Stimulated activated CD8-positive, alpha-beta memory T cell treated with anti-CD3 and anti-CD28 coated beads, Interleukin-2, amount 100 ng/mL, for 1 hour (primary cell): Measurements from ENCODE around the gene ZBTB21.

ENCODE experiments used
- DNase-seq, 2 donors: peaks; one replicate each; pipeline ENCODE4 v3.0.0-alpha.2; 2020; ENCODE audit warnings: low read depth in 2 of 2

ZBTB21 gene

DNA sequence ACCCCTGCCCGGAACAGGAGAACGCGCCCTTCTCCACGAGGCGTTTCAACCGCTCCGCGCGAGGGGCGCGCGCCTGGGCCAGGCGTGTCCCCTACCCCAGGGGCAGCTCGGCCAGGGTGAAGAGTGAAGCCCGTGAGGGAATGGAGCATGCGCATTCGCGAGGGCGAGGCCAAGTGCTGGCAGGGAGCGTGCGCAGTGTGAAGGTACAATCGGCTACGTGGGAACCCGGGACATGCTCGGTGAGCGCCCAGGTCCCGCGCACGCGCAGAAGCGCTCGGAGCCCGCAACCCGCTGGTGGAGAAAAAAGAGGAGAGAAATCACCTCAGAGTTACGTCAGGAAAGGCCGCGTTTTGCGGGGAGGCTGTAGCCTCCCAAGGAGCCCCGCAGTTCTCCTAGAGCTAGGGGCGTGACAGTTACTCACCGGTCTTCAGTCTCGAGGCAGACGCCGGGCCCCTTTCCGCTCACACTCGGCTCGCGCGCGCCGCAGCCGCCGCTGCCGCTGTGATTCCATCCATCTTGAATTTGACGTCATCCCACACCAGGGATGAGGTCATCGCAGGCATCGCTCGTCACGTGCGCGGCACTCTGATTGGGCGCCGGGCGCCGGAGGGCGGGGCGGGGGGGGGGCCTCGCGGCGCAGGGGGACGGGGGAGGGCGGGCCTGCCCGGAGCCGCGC lies at the start of gene ZBTB21:
TSS of gene ZBTB21 (minus strand) at position 530 of the 676 bp plus-strand sequence. CDS start 16,265 bp downstream, outside the sequence.
- peak; percentile 97 for DNase-seq

DNA sequence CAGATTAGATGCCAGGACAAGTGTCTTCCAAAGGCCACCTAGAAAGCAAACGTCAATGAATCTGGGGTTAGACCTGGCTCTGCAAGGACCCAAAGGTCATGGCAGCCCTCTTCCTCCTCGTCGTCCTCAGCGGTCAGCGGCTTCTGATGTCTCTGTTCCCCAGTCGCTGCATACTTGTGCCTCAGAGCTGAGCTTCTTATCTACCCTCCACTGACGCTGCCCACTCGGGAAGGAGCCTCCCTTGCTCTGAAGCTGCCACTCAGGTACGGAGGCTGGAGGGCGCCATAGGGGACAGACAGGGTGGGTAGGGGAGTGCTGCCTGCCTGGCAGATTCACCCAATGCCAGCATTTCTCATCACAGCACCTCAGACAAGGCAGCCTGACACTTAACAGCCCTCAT lies 49.6 kb upstream of the ZBTB21 start:
- DNase-seq, result no peak

DNA sequence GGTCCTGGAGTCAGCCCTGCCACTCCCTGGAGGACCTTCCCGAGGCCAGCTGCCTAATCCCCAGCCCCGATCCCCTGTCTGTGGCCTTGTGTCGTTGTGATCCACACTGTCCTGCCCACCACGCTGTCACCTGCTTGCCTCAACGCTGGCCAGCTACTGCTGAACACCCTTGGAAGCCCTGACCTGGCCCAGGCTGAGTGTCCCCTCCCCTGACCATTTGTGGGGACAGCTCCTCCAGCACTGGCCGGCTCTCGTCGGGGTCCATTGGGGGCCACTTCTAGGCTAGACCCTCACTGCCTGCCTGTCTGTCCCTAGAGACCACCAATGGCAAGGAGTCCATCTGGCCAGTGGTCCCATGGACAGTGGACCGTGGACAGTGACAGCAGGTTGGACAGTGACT lies 49.0 kb upstream of the ZBTB21 start:
- no peak for DNase-seq

DNA sequence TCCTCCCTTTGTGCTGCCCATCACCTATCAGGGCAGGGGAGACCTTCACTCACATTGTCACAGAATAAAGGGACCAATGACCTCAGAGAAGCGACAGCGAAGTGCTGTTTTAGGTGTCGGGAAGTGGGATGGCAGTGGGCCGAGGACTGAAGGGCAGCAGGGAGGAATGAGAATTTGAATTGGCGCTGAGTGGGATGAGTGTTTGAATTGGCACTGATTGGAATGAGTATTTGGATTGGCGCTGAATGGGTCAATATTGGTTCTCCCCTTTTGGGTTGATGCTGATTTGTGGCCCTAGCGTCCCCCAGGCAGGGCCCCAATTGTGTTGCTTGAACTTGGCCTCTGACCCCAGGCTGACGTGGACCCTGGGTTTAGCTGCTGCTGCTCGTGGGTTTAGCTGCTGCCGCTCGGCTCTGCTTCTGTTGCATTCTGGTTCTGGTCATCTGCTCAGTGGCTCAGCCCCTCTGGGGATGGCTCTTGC lies 48.5 kb upstream of the ZBTB21 start:
- no peak for DNase-seq

DNA sequence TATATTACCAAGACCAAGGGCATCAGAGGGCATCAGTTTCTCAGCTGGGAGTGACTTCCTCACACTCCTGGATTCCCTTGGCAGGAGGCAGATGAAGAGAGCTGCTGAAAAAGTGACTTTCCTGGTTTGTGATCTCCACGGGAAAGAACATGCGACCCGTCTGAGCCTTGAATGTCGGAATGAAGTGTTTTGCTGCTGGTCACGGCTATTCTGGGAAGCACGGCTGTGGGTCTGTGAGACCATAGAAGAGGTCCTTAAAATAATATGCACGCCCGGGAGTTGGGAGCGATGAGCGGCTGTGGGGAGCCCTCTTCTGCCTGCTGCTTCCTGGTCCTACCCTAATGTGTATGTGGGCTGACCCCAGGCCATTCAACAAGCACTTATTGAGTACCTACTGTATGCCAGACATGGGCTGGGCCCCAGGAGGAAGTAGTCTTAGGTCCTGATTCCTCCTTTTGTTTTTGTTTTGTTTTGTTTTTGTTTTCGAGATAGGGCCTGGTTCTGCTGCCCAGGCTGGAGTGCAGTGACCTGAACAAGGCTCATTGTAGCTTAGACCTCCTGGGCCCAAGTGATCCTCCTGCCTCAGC lies 47.8 kb upstream of the ZBTB21 start:
- DNase-seq, result no peak

DNA sequence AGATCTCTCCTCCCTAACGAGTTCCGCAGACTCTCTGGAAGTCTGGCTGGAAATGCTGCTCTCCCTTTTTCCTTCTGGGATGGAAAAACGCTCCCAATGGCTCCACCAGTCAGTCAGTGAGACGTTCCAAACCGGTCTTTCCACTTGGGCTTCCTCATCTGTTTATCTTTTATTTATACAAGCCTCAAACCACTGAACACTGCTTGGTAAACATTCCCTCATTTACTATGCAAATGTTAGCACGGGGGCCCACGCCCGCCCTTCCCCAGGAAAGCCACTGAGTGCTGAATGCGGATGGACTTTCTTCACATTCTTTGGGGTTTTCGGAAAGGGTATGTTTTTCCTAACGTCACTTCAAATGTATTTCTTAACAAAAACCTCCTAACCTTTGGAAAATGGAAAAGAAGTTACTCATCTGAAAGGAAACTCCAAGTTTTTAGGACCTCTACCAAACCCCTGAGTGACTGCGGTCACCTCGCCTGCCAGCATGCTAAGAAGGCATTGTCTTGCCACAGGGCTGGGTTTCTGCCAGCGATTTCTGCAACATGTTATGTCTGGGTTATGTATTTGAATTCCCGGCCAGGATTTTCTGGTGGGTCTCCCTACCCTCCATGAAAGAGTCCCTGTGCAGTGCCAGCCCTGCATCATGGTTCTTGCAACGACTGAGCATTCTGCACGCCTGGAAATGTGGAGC lies 47.0 kb upstream of the ZBTB21 start:
- DNase-seq, result no peak

DNA sequence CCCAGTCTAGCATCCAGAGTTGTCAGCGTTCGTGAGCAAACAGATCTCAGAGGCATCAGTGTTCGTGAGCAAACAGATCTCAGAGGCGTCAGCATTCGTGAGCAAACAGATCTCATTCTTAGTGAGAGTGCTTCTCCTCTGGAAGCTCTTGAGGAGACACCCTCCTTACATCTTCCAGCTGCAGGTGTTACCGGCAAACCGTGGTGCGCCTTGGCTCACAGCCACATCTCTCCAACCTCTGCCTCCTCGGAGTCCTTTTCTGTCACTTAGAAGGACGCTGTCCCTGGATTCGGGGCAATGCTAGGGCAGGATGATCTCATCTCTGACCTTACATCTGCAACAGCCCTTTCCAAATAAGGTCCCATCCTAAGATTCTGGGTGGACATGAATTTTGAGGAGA lies 46.3 kb upstream of the ZBTB21 start:
- no peak for DNase-seq

DNA sequence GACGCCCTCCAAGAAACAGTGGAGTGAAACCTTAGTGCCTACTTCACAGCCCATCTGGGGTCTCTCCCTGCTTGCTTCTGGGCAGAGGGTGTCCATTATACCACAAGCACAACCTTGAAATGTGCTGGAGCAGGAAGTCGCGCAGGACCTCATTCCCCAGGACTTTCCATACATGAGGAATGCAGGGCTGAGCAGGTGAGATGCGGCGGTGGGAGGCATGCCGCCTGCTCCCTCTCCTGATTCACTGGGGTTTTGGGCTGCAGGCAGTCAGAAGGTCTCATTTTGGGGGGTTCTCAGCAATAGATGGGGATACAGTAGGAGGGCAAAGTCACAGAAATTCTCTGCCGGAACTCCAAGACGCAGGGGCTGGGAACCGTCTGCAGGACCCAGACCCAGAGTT lies 45.3 kb upstream of the ZBTB21 start:
- no peak for DNase-seq

DNA sequence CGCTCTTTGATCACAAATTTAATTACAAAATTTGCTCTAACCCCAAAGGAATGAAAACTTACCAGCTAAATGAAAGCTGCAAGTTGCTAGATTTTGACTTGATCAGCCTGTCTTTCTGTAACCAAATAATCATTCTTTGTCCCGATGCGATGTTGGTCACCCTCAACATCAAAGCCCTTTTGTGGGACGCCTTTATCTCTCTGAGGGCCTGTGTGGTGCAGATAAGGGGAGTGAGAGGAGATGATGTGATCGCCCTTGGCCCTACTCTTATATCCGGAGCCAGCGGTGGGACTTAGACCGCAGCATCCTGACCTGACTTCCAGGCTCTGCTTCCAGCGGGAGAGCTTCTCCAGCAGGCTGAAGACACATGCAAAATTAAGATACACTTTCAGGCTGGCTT lies 41.6 kb upstream of the ZBTB21 start:
- no peak for DNase-seq

DNA sequence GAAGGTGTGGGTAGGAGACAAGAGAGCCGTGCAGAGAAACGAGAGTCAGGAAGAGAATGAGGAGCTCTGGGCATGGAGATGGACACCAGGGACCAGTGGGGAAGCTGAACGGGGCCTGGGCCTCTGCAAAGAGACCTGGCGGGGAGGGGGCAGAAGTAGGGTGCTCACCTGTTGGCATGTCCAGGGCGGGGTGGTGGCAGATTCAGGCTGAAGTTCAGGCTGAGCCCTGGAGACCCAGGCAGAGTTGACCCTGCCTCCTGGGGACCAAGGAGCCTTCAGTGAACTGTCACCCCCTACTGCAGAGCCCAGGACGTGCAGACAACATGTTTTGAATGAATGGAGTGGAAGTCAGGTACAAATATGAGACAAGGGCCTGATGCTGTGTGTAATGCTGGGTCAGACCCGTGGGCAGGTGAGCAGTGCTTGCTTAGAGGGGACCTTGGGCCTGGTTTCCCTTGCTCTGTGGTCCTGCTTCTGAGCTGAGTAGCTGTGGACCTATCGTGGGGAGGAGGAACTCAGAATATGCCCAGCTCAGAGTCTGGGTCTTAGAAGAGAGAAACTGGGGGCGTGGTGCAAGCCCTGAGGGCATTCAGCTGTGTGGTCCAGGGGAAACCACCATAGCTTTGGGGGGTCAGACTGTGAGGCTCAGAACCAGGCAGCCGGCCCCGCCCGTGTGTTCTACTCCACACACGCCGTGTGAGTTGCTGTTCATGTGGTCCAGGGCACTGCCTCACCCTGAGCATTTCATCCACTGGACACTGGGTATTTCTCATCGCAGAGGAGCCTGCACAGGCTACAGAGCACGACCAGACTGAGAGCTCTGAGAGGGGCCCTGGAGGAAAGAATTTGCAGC lies 39.6 kb upstream of the ZBTB21 start:
- no peak for DNase-seq

DNA sequence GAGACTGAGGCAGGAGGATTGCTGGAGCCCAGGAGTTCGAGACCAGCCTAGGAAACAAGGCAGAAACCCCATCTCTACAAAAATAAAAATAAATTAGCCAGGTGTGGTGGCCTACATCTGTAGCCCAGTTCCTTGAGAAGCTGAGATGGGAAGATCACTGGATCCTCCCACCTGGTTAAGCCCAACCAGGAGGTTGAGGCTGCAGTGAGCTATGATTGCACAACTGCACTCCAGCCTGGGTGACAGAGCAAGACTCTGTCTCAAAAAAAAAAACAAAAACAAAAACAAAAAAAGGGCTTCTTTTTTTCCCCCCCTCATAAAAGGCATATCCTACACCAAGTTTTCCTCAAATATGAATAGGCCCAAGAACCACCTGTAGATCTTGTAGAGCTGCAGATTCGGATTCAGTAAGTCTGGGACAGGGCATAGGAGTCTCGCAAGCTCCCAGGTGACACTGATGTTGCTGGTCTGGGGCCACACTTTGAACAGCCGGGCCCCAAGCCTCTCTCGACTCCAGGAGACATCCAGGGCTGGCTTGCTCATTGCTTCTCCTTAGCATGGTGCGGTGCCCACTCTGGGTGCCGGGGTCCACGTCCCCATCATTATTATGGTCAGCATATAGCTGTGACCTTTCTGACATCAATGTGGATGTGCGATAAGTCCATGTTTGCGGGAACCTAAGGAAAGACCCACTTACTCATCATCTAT lies 38.9 kb upstream of the ZBTB21 start:
- no peak for DNase-seq

DNA sequence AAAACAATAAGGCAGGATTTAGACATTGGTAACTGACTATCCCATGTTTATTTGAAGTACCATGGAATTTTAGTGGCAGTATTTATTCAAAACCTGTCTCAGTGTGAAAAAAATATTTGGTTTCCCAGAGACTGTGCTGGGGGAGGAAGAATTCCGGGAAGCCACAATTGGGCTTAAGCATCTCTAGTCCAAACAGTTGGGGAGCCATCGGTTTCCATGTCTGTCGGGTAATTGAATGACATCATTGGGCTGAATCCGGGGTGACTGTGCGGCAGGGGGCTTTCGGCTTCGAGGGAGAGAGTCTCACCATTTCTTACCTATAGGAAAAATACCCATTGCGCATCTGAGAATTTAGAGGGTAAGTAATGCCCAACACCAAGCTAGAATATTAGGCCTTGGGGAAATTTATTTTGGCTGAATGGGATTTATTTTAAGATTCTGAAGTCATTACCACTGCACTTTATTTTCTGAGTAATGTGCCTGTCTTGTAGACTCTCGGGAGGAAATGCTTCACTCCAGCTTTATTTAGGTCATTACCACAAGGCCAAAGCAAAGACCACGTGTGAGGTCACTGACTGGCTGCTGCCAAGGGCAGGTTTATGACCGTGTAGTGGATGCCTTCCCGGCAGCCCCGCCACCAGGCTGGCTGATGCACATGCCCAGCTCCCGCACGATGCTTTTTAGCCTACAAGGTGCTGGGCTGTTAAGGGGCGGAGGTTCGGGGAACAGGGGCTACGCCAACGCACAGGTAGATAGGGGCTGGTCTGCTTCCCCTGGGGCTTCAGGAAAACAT lies 37.9 kb upstream of the ZBTB21 start:
- no peak for DNase-seq

DNA sequence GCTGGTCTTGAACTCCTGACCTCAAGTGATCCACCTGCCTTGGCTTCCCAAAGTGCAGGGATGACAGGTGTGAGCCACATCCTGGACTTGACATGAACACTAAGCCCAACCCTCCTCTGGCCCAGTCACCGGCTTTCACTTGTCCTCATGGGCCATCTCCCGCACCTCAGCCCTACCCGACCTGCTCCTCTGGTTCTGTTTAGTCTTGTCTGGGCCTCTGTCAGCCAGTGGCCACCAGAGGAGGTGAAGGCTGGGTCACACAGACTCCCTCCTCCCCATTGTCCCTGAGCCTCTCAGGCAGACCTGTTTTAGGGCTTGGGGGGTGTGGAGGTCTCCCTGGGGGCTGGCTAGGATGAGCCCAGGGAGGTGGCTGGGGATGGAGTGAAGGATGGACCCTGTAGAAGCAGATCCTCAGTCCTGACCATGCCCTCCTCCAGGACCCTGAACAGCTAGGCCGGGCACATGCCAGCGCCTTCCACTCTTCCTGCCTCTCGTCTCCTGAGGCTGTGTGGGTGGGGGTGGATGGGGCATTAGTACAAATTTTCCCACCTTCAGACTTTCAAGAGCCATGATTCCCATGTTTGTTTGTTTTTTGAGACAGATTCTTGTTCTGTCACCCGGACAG lies 34.8 kb upstream of the ZBTB21 start:
- DNase-seq, result no peak

DNA sequence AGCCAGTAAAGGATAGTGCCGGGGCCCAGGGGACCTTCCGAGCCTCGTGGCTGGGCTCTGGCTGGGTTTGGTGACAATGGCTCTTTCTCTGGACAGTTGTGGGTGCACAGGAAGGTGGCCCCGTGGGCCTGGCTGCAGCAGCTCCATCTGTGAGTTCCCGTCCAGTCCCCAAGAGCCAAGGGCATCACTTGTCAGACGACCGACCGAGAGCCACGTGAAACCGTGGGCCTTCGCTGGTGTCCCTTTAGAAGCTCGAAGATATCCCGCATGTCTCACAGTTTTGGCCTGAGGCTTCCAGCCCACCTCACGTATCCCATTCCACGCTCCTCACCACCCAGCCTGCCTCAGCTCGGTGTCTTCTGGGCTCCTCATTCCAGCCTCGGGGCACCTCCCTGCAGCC lies 33.8 kb upstream of the ZBTB21 start:
- no peak for DNase-seq

DNA sequence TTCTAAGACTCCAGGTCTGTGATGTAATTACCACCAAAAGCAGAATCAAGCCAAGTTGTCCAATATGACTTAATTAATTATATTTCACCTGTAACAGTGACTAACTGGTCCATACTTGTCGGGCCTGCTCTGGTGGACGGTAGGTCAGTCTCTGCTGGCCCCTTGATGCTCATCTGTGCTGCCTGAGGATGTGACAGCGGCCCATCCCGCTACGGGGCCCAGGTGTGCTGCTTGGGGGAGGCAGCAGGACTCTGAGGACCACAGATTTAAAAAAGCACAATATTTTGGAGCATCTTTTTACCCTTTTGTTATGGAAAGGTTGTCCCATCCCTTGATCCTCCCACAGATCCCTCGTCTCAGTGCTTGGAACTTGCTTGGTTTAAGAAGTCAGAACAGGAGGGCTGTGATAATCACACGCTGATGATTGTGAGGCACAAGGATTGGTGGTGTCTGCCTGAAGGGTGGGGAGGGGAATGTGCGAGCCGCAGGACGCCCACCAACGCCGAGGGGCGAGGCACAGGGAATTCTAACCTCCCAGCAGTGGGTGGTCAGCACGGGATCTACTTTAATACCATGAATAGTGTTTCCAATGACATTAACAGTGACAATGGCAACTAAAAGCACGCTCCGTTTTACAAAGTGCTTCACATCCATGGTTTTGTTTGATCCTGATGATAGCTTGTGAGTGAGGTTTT lies 33.2 kb upstream of the ZBTB21 start:
- DNase-seq, result no peak

DNA sequence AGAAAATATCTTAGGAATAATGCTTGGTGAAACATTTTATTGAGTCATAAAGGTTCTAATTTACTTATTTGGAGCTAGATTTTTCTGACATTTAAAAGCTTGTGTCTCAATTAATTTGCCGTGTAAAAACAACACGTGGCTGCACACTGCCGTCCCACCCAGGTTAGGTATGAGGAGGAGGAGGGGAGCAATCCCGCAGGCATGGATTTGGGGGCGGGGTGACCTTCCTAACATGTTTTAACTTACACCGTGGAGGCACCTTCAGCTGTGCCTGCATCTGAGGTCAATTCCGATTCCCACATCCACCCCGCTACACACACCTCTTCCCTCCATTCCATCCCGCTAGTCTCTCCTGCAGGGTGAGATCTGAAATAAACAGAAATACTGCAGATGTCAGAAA lies 32.5 kb upstream of the ZBTB21 start:
- DNase-seq, result no peak

DNA sequence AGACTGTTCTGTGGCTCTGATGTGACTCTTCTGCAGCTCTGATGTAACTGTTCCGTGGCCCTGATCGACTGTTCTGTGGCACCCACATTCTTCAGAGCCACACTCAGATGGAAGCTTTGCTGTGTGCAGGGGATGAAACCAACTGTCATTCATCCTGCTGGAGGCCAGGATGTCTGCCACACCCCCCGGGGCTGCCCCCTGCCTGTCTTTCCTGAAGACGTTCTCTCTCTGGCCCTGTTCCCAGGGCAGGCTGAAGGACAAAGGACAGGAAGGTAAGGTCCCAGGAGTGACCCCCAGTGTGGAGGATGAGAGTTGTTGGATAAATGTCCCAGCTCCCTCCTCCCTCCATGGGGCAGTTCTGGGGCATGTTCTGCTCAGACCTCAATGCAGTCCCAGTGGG lies 31.6 kb upstream of the ZBTB21 start:
- no peak for DNase-seq

DNA sequence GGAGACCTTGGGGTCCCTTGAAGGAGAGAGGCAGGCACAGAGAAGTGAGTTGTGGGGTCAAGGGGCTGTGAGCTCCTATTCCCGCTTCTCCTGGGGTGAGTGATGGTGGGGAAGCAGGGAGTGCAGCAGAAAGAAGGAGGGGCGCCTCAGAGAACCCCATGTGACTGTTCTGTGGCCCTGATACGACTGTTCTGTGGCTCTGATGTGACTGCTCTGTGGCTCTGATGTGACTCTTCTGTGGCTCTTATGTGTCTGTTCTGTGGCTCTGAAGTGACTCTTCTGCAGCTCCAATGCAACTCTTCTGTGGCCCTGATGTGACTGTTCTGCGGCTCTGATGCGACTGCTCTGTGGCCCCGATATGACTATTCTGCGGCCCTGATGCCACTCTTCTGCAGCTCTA lies 31.1 kb upstream of the ZBTB21 start:
- DNase-seq, result no peak

DNA sequence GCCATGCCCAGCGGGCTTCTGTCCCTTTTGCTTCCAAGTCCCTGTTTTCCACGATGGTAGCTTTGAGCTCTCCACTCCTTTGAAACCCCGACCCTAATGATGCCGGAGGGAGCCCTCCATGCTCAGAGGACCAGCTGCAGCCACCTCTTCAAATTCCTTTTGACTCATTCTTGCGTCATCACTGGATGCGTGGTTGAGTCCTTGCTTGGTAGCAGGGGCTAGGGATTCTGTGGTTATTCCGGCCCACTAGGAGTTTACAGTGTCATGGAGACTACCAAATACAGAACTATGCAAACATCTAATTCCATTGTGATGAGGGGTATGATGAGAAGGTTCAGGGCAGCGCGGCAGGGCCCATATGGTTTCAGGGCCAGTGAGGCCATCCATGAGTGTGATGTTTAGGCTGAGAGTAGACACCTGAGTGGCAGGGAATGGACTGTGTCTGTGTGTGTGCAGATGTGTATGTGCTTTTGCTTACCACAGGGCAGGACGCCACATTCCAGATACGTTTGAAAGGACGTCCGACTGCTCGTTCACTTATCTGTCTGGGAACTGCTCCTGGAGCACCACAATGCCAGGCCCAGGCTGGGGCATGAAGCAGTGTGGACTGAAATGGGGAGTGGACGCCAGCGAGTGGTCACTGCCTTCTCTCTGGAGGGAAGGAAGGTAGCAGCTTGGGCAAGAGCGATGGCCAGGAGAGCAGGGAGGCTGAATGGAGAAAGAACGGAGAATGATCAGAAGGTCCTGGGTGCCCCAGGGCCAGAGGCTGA lies 30.4 kb upstream of the ZBTB21 start:
- DNase-seq, result no peak
